HG03521 (cell line): ENCODE results near the gene RARRES2.
"Not testable (repeated sequence)": the region's sequence is repeated elsewhere in the genome, so short reads cannot be mapped to it uniquely, and the experiment has no call there.

Experiments used
- ATAC-seq: cut with Tn5 transposase; IDR thresholded peaks from one replicate; pipeline ENCODE4 v1.9.1; 2021; ENCODE audit warnings: mild to moderate bottlenecking, moderate library complexity; ENCODE audit not compliant: unreplicated experiment

Gene RARRES2

GRCh38 chr7:150322833-150323681 lies 18.4 kb downstream of the RARRES2 start, which contains the start of the genes ACTR3C and LRRC61:
TSS of gene ACTR3C (minus strand) at chr7:150323545. CDS start at chr7:150295296, 28,249 bp downstream.
TSS of gene LRRC61 (plus strand) at chr7:150323355. CDS start at chr7:150336862, 13,507 bp downstream.
- ATAC-seq, result peak; percentile 61

DNA sequence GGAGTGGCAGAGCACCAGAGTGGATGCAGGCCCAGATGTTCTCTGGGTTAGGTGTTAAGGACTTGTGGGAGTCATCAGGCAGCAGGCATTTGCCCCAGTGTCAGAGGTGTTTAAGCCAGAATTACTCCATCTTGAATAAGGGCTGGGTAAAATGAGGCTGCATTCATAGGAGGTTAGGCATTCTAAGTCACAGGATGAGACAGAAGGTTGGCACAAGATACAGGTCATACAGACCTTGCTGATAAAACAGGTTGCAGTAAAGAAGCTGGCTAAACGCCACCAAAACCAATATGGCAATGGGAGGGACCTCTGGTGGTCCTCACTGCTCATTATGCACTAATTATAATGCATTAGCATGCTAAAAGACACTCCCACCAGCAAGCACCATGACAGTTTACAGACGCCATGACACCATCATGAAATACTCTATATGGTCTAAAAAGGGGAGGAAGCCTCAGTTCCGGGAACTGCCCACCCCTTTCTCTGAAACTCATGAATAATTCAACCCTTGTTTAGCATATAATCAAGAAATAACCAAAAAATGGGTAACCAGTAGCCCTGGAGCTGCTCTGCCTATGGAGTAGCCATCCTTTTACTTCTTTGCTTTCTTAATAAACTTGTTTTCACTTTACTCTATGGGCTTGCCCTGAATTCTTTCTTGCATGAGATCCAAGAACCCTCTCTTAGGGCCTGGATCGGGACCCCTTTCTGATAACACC lies 19.2 kb downstream of the RARRES2 start:
- no peak for ATAC-seq

GRCh38 chr7:150321788-150322113 lies 19.7 kb downstream of the RARRES2 start:
- ATAC-seq, result no peak

DNA sequence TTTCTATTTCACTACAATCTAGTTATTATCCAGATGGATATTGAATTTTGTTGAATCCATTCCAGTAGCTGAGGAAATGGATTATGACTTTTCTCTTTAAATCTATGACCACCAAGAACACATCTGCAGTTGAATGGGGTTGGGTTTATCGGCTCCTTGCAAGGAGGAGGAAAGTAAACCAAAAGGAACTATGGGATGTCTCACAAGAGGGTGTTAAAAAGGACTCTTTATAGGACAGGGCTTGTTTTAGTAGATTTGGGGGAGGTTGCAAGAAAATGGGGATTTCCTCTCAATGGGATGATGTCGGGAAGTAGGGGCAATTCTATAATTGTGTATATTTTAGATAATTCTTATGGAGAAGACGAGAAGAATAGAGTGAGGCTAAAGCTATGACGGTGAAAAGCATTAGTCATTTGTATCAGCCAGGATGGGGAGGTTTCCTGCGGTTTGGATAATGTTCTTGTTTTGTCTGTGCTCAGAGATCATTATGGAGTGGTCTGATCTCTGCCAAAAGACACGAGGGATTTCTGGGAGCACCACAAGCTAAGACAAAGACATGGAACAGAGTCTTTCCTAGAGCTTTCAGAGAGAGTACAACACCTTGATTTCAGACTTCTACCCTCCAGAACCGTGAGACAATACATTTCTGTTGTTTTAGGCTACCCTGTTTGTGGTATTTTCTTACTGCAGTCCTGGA lies 23.5 kb downstream of the RARRES2 start:
- no peak for ATAC-seq

DNA sequence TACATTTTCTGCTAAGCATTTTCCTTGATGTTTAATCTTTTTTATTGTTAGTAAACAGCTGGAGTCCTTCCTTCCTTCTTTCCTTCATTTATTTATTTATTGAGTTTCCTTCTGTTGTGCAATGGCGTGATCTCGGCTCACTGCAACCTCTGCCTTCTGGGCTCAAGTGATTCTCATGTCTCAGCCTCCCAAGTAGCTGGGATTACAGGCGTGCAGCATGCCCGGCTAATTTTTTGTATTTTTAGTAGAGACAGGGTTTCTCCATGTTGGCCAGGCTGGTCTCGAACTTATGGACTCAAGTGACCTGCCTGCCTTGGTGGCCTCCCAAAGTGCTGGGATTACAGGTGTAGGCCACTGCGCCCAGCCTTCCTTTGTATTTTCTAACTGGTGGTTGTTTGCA lies 24.4 kb downstream of the RARRES2 start:
- ATAC-seq, result not testable (repeated sequence)

DNA sequence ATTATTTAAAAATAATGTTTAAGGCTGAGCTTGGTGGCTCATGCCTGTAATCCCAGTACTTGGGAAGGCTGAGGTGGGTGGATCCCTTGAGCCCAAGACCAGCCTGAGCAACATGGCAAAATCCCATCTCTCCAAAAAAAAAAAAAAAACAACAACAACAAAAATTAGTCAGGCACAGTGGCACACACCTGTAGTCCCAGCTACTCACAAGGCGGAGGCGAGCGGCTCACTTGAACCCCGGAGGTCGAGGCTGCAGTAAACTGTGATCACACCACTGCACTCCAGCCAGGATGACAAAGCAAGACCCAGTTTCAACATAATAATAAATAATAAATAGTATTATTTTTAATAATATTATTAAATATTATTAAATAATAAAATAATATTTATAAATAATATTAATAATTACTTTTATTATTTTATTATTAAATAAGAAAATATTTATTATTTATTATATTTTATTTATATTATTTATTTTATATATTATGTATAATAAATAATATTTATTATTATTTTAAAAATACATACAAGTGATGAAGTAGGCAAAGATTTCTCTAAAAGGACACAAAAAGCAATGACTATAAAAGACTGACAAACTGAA lies 26.7 kb downstream of the RARRES2 start:
- no peak for ATAC-seq

DNA sequence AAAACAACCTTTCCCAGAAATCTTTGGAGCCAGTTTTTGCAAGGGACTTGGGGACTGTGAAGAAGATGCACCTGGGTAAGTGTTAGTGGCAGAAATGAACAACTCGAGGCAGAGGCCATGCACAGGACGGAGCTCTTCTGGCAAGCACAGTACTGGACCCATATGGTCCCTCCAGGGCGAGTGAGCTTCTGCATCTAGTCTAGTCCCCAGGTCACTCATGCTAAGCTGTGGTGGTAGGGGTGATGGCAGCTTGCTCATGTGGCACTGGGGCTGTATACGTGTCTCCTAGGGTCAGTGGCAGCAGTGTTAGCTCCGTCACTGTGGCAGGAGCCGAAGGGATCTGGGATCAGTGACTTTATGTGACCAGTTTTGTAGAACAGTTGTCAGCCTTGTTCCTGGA lies 27.6 kb downstream of the RARRES2 start:
- ATAC-seq, result no peak

GRCh38 chr7:150313367-150313809 lies 28.0 kb downstream of the RARRES2 start:
- no peak for ATAC-seq

- not testable (repeated sequence) for ATAC-seq
Measured at GRCh38 chr7:150312649-150313366, 28.6 kb downstream of the RARRES2 start.

GRCh38 chr7:150311711-150312110 lies 29.7 kb downstream of the RARRES2 start:
- no peak for ATAC-seq

DNA sequence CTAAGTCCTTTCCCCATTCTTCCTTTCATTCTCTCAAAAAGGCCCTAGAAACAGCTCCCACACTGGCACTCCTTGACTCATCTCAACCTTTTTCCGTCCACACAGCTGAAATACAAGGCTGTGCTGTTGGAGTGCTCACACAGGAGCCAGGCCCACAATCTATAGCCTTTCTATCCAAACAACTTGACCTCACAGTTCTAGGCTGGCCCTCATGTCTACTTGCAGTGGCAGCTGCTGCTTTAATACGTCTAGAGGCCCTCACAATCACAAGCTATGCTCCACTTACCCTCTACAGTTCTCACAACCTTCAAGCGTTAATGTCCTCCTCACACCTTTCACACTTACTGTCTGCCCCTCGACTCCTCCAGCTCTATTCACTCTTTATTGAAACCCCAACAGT lies 30.3 kb downstream of the RARRES2 start:
- ATAC-seq, result no peak

DNA sequence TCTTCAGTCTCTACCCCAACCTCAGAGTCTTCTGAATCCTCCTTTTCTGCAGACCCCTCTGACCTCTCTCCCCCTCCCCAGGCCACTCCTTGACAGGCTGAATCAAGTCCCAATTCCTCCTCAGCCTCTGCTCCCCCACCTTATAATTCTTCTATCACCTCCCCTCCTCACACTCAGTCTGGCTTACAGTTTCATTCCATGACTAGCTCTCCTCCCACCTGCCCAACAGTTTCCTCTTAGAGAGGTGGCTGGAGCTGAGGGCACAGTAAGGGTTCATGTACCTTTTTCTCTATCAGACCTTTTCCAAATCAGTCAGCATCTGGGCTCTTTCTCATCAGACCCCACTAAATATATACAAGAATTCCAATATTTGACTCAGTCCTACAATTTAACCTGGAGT lies 32.9 kb downstream of the RARRES2 start:
- ATAC-seq, result no peak

DNA sequence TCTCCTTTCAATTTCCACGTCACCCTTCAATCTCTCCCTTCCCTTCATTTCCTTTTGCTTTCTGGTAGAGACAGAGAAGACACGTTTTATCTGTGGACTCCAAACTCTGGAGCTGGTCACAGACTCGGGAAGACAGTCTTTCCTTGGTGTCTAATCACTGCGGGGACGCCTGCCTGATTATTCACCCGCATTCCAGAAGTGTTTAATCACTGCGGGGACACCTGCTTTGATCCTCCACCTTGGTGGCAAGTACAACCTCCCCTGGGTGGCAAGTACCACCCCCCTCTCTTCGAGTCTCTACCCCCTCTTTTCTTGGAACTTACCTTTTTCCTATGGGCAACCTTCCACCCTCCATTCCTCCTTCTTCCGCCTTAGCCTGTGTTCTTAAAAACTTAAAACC lies 33.5 kb downstream of the RARRES2 start:
- no peak for ATAC-seq

- no peak for ATAC-seq
Measured at GRCh38 chr7:150307129-150307528, 34.3 kb downstream of the RARRES2 start.

DNA sequence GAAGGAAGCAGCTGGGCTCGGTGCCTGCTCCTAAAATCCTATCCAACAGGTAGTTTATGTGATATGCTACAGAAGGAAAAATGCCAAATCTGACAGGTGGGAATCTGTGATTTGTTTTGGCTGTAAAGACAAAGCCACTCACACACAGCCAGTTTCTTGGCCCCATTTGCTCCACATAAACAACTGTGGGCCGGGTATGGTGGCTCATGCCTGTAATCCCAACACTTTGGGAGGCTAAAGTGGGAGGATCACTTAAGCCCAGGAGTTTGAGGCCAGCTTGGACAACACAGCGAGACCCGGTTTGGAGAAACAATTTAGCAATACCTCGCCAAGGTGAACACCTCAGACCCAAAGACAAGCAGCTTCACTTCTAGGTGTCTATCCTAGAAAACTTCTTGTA lies 35.1 kb downstream of the RARRES2 start:
- not testable (repeated sequence) for ATAC-seq

DNA sequence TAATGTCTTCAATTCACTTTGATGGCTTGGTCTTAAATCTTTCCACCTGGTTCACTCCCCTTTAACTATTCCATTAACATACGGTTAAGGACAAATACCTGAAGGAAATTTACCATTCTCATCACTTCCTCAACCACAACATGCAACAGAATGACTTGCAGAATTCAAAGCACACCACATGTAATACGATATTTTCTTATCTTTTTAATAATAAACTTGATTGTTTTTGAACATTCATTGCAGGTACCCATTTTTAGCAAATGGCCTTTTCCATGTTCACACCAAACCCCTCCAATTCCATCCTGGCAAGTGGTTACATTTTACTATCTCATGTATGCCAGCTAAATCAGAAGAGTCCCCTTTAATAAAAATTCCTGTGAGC lies 35.5 kb downstream of the RARRES2 start:
- ATAC-seq, result not testable (repeated sequence)

DNA sequence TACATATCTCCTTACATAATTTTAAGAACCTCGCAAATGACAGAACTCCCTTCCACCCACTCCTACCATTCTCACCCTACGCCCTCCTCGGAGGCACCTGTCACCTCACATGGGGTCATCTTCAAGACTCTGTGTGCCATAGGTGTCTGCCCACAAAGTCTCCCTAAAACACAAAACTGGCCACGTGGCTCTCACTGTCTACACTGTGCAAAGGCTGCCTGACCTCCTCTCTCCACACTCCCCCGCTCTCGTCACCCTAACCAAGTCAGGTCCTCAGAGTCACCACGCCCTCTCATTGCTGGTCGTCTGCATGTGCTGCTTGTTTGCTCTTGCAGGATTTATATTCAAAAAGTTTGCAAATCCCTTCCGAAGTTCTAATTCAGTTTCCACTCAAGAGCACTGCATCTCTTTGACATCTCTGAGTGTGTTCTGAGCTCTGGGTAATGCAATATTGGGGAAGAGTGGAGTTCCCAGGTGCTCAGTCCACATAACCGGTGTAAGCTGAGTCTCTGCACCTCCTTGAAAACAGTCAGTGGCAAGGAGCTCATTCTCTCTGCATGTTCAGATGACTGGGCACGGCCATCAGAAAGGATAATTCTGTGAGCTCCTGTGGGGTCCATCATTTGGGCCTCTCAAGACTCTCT lies 36.0 kb downstream of the RARRES2 start:
- not testable (repeated sequence) for ATAC-seq

- not testable (repeated sequence) for ATAC-seq
Measured at GRCh38 chr7:150304499-150305258, 36.8 kb downstream of the RARRES2 start.

DNA sequence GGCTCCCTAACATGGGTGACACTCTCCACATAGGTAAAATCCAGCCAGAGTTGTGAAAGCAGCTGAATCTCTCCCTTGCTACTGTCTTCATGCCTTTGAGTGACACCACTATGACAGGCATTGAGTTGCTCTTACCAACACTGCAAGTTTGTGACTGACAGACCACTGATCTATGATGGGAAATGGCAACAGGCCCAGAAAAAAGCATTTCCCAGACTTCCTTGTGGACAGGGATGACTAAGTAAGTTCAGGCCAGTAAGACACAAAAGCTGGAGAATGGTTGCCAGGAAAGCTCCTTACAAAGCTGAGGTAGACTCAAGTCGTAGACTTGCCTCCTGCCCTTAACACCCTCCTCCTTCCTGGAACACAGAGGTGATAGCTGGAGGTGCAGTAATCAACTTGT lies 38.5 kb downstream of the RARRES2 start:
- not testable (repeated sequence) for ATAC-seq
